K562 (cell line): ENCODE results near the gene CUTA. TPM values are rescaled to one million over a fixed set of nuclear protein-coding genes. Genes with fewer than 3 reads are reported as not detected.

Experiments used
- DEAF1 ChIP-seq: fragments of 450-650 bp; formaldehyde crosslinking; IDR thresholded peaks from 2 replicates; pipeline ENCODE4 v1.4.0; 2020; ENCODE audit warnings: mild to moderate bottlenecking, moderate library complexity
- ILK ChIP-seq: fragments of 450-650 bp; IDR thresholded peaks from 2 replicates; pipeline ENCODE4 v1.6.1; 2016; ENCODE audit warnings: missing genetic modification characterization, low read depth, mild to moderate bottlenecking, missing compliant biosample characterization, moderate library complexity, borderline replicate concordance
- NFIC ChIP-seq: fragments of 450-650 bp; IDR thresholded peaks from 2 replicates; pipeline ENCODE4 v1.6.1; 2017; ENCODE audit warnings: mild to moderate bottlenecking, inconsistent platforms
- NR2C2 ChIP-seq, 2 experiments: fragments of 200-800 bp in 1 of 2; sonication (Bioruptor generic) in 1 of 2; sonication (generic) in 1 of 2; formaldehyde crosslinking in 1 of 2; IDR thresholded peaks; 2 replicates each; pipeline versions ENCODE4 v1.6.1 to v1.8.0; 2016 to 2022; ENCODE audit warnings: mild to moderate bottlenecking in 1 of 2, missing compliant biosample characterization in 1 of 2, missing genetic modification characterization in 1 of 2, missing genetic modification reagents in 1 of 2
- PCBP1 ChIP-seq: fragments of 200-400 bp; formaldehyde crosslinking; IDR thresholded peaks from 2 replicates; pipeline ENCODE4 v1.6.1; 2018; ENCODE audit warnings: mild to moderate bottlenecking, low read depth, low read length; ENCODE audit not compliant: poor library complexity, severe bottlenecking
- RAD21 ChIP-seq, 2 experiments: fragments of 250-450 bp in 1 of 2; fragments of 450-650 bp in 1 of 2; sonication (Bioruptor Pico) in 1 of 2; formaldehyde crosslinking in 1 of 2; IDR thresholded peaks in 1 of 2; conservative IDR thresholded peaks in 1 of 2; 2 replicates each; pipeline versions ENCODE4 v1.4.0 to v1.8.0; 2020 to 2022; ENCODE audit warnings: mild to moderate bottlenecking in 2 of 2, moderate library complexity in 1 of 2
- SAP30 ChIP-seq: fragments of 200-600 bp; sonication (generic); IDR thresholded peaks from 2 replicates; pipeline ENCODE4 v1.6.1; 2012; ENCODE audit warnings: borderline replicate concordance, low read depth, mild to moderate bottlenecking, moderate library complexity, low read length, control low read depth, inconsistent platforms; ENCODE audit not compliant: insufficient read depth, poor library complexity, severe bottlenecking
- ZBTB33 ChIP-seq: sonication (generic); formaldehyde crosslinking; IDR thresholded peaks from 2 replicates; pipeline ENCODE4 v1.8.1; 2023; ENCODE audit warnings: mild to moderate bottlenecking, missing genetic modification reagents
- ZNF263 ChIP-seq: sonication (generic); formaldehyde crosslinking; IDR thresholded peaks from 2 replicates; pipeline ENCODE4 v1.8.0; 2022; ENCODE audit warnings: mild to moderate bottlenecking, missing genetic modification reagents, borderline replicate concordance
- ZNF586 ChIP-seq: fragments of 450-650 bp; formaldehyde crosslinking; conservative IDR thresholded peaks from 2 replicates; pipeline ENCODE4 v1.4.0; 2020; ENCODE audit warnings: mild to moderate bottlenecking, moderate library complexity
- ZNF785 ChIP-seq: fragments of 250-450 bp; sonication (Bioruptor Pico); IDR thresholded peaks from 2 replicates; pipeline ENCODE4 v1.4.0; 2020; ENCODE audit warnings: mild to moderate bottlenecking
- polyA plus RNA-seq, 8 experiments: library from polyadenylated mRNA; depleted of rRNA in 4 of 8; stranded (reverse) in 5 of 8; unstranded in 3 of 8; fragments of >200 nt; fragmentation: Nextera tagmentation in 2 of 8; fragmentation: Illumina TruSeq in 1 of 8; extraction: Ambion mirVana in 2 of 8; extraction: Trizol in 1 of 8; gene quantifications; 2 replicates each; pipeline versions ENCODE4 v1.2.1 to v1.2.3, GENCODE V29; 2011 to 2014; ENCODE audit warnings: inconsistent platforms in 1 of 8, missing spikeins in 1 of 8
- total RNA-seq, 7 experiments: library from RNA; depleted of rRNA in 6 of 7; stranded (reverse); fragments of >200 nt in 6 of 7; fragmentation: Illumina TruSeq in 2 of 7; extraction: Trizol in 2 of 7; gene quantifications; 2 replicates each; pipeline versions ENCODE4 v1.2.1 to v1.2.3, GENCODE V29; 2011 to 2021; ENCODE audit warnings: low replicate concordance in 1 of 7
- TF ChIP-seq, protein P1 (sequence below): IDR thresholded peaks from 2 replicates; pipeline ENCODE4 v1.6.1; 2012; ENCODE audit warnings: low read depth, low read length, improper control_type of control experiment, borderline replicate concordance
- TF ChIP-seq, protein P2 (sequence below), 2 experiments: fragments of 150-350 bp in 1 of 2; IDR thresholded peaks; 2 replicates each; pipeline ENCODE4 v1.6.1; 2012 to 2016; ENCODE audit warnings: low read depth in 2 of 2, low read length in 2 of 2, mild to moderate bottlenecking in 1 of 2, moderate library complexity in 1 of 2
- TF ChIP-seq, protein P3 (sequence below): fragments of 250-450 bp; sonication (Bioruptor Pico); IDR thresholded peaks from 2 replicates; pipeline ENCODE4 v1.9.0; 2021; ENCODE audit warnings: mild to moderate bottlenecking

CUTA gene
- total and polyA plus RNA-seq, 9 of the 15 experiments (the other 6 are each of a cell fraction or from before 2014, with no cell fraction given) = 166 to 682 (median 310) TPM

GRCh38 chr6:33418690-33419291 lies 884 bp upstream of the CUTA start (continued):
- TF ChIP-seq ZNF586 (0 out of 2 replicates have a peak, but pooled peaks have one; percentile 57), SAP30 (no peak), ZBTB33 (CRISPR knock-in tag) (no peak), ILK (tag) (no peak), PCBP1 (no peak), DEAF1 (no peak), RAD21 (CRISPR knock-in tag; conservative IDR thresholded peaks at IDR 0.05 in 1 of 2, IDR thresholded peaks at IDR 0.05 in 1 of 2) (0 out of 4 replicates have a peak, but pooled peaks of 1 of the 2 experiments have one; percentile 1), NR2C2 (CRISPR knock-in tag; IDR thresholded peaks at IDR 0.05) (no peak), NR2C2 (tag; IDR thresholded peaks at IDR 0.05) (peak; percentile 74), ZNF263 (CRISPR knock-in tag) (no peak), NFIC (no peak; the same call in 1 of the 2 replicates), ZNF785 (CRISPR knock-in tag) (no peak)
- TF ChIP-seq, protein P1, sequence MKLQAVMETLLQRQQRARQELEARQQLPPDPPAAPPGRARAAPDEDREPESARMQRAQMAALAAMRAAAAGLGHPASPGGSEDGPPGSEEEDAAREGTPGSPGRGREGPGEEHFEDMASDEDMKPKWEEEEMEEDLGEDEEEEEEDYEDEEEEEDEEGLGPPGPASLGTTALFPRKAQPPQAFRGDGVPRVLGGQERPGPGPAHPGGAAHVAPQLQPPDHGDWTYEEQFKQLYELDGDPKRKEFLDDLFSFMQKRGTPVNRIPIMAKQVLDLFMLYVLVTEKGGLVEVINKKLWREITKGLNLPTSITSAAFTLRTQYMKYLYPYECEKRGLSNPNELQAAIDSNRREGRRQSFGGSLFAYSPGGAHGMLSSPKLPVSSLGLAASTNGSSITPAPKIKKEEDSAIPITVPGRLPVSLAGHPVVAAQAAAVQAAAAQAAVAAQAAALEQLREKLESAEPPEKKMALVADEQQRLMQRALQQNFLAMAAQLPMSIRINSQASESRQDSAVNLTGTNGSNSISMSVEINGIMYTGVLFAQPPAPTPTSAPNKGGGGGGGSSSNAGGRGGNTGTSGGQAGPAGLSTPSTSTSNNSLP = no peak
- TF ChIP-seq, protein P2, sequence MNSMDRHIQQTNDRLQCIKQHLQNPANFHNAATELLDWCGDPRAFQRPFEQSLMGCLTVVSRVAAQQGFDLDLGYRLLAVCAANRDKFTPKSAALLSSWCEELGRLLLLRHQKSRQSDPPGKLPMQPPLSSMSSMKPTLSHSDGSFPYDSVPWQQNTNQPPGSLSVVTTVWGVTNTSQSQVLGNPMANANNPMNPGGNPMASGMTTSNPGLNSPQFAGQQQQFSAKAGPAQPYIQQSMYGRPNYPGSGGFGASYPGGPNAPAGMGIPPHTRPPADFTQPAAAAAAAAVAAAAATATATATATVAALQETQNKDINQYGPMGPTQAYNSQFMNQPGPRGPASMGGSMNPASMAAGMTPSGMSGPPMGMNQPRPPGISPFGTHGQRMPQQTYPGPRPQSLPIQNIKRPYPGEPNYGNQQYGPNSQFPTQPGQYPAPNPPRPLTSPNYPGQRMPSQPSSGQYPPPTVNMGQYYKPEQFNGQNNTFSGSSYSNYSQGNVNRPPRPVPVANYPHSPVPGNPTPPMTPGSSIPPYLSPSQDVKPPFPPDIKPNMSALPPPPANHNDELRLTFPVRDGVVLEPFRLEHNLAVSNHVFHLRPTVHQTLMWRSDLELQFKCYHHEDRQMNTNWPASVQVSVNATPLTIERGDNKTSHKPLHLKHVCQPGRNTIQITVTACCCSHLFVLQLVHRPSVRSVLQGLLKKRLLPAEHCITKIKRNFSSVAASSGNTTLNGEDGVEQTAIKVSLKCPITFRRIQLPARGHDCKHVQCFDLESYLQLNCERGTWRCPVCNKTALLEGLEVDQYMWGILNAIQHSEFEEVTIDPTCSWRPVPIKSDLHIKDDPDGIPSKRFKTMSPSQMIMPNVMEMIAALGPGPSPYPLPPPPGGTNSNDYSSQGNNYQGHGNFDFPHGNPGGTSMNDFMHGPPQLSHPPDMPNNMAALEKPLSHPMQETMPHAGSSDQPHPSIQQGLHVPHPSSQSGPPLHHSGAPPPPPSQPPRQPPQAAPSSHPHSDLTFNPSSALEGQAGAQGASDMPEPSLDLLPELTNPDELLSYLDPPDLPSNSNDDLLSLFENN (IDR thresholded peaks at IDR 0.05; ENCODE audit: low read depth in 2 of 2, low read length in 2 of 2) = no peak
- TF ChIP-seq, protein P3, sequence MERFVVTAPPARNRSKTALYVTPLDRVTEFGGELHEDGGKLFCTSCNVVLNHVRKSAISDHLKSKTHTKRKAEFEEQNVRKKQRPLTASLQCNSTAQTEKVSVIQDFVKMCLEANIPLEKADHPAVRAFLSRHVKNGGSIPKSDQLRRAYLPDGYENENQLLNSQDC (CRISPR knock-in tag) = no peak
